ENCODE data around the gene GRAP2. TPM values are rescaled to one million over a fixed set of nuclear protein-coding genes. Genes with fewer than 3 reads are reported as not detected.
A peak's percentile ranks its signal among the peaks of the same experiment; 100 is the strongest.
"Not testable (repeated sequence)": the region's sequence is repeated elsewhere in the genome, so short reads cannot be mapped to it uniquely, and the experiment has no call there.

The GRAP2 gene
- total RNA-seq, 6 donors from 2014 or later, result 3.2 to 22.0 (median 7.2) TPM

- DNase-seq (peak in 1 of 2 donors; percentile 85), ATAC-seq (ENCODE audit: low FRiP score in 2 of 2) (peak; percentile 46 to 92)
- WGBS, 2 donors, result 68 to 87% methylated on average over 6 to 8 of the region's 8 CpGs
- Histone ChIP-seq H3K4me1 (peaks cover 8 to 19% (median 15%) of the 10 kb centered on the region in 4 donors), H3K9me3 (no peaks in the 10 kb centered on the region), H3K4me3 (peak overlapping the region in 2 of 4 donors; percentile 2), H3K27ac (peak overlapping the region in 1 of 4 donors; percentile 1), H3K27me3 (no peaks in the 10 kb centered on the region), H3K36me3 (no peaks in the 10 kb centered on the region)
- TF ChIP-seq POLR2AphosphoS5 (IDR thresholded peaks at IDR 0.05), result peak in 1 of 2 donors; percentile 71
- TF ChIP-seq EP300 (IDR thresholded peaks at IDR 0.05), result peak in 1 of 4 donors; percentile 55
- no peak for TF ChIP-seq CTCF (IDR thresholded peaks at IDR 0.05)
- TF ChIP-seq POLR2A (IDR thresholded peaks at IDR 0.05), result no peak
These were observed 46.6 kb downstream of the GRAP2 start for GRCh38 chr22:39947220-39948216.

- H3K4me1 ChIP-seq, result peaks cover 8 to 19% (median 15%) of the 10 kb centered on the region in 4 donors
- no peak for ATAC-seq (ENCODE audit: low FRiP score in 2 of 2)
- H3K9me3 ChIP-seq, result no peaks in the 10 kb centered on the region
- H3K4me3 ChIP-seq, result no peak overlapping the region
- no peak overlapping the region for H3K27ac ChIP-seq
- no peaks in the 10 kb centered on the region for H3K27me3 ChIP-seq
- H3K36me3 ChIP-seq, result no peaks in the 10 kb centered on the region
- DNase-seq, result no peak
- TF ChIP-seq CTCF (IDR thresholded peaks at IDR 0.05) (no peak), EP300 (IDR thresholded peaks at IDR 0.05) (no peak), POLR2A (IDR thresholded peaks at IDR 0.05) (no peak), POLR2AphosphoS5 (IDR thresholded peaks at IDR 0.05) (no peak)
- WGBS, 2 donors, result 72 to 76% methylated on average over 8 of the region's 8 CpGs
These were observed 49.3 kb downstream of the GRAP2 start for GRCh38 chr22:39949964-39950737.

GRCh38 chr22:39951603-39952293 is 50.9 kb downstream of the GRAP2 start:
- peaks cover 6 to 13% (median 10%) of the 10 kb centered on the region in 4 donors for H3K4me1 ChIP-seq
- ATAC-seq (ENCODE audit: low FRiP score in 2 of 2); H3K27ac ChIP-seq; H3K27me3 ChIP-seq; H3K36me3 ChIP-seq; H3K4me3 ChIP-seq; DNase-seq; H3K9me3 ChIP-seq: not testable (repeated sequence)
- 63 to 70% methylated on average over 11 of the region's 11 CpGs for WGBS, 2 donors

GRCh38 chr22:39952347-39952746 is 51.5 kb downstream of the GRAP2 start:
- no peak overlapping the region for H3K27ac ChIP-seq
- H3K9me3 ChIP-seq, result no peaks in the 10 kb centered on the region
- TF ChIP-seq EP300 (IDR thresholded peaks at IDR 0.05) (no peak), POLR2A (IDR thresholded peaks at IDR 0.05) (no peak), CTCF (IDR thresholded peaks at IDR 0.05) (no peak), POLR2AphosphoS5 (IDR thresholded peaks at IDR 0.05) (no peak)
- H3K4me1 ChIP-seq, result peaks cover 1 to 7% (median 4%) of the 10 kb centered on the region in 4 donors
- no peak overlapping the region for H3K4me3 ChIP-seq
- no peaks in the 10 kb centered on the region for H3K27me3 ChIP-seq
- no peaks in the 10 kb centered on the region for H3K36me3 ChIP-seq
- WGBS, 2 donors, result 87 to 89% methylated on average over 6 of the region's 6 CpGs
- ATAC-seq (ENCODE audit: low FRiP score in 2 of 2) (no peak), DNase-seq (no peak)
